WTC11 (cell line): ENCODE results near the gene TBC1D10B. TPM values are rescaled to one million over a fixed set of nuclear protein-coding genes. Genes with fewer than 3 reads are reported as not detected.

Experiments used
- ATAC-seq: fragments of 200-7000 bp; cut with Tn5 transposase; 2 replicates; pipeline ENCODE4 v1.10.0; 2021; ENCODE audit warnings: mild to moderate bottlenecking, moderate library complexity
- CTCF ChIA-PET: fragments of 300-600 bp; sonication (Branson Sonifier 250); formaldehyde crosslinking; loops from one replicate; lab custom pipeline; 2021; ENCODE audit warnings: antibody characterized with exemption; lab: Charles Lee
- POLR2A ChIA-PET: fragments of 350-600 bp; sonication (Branson Sonifier 250); formaldehyde crosslinking; loops from one replicate; lab custom pipeline; 2021; ENCODE audit warnings: antibody characterized with exemption; lab: Charles Lee
- DNase-seq: peaks from one replicate; pipeline ENCODE4 v3.0.0; 2021; ENCODE audit warnings: low spot score
- H3K27ac Mint-ChIP-seq: 2 replicates; pipeline ENCODE4 v1.8.0; 2021; ENCODE audit warnings: mixed read lengths
- H3K27me3 Mint-ChIP-seq: 2 replicates; pipeline ENCODE4 v1.8.0; 2021; ENCODE audit warnings: low read depth, mild to moderate bottlenecking, moderate library complexity, mixed read lengths
- H3K36me3 Mint-ChIP-seq: 2 replicates; pipeline ENCODE4 v1.8.0; 2021; ENCODE audit warnings: mixed read lengths
- H3K4me1 Mint-ChIP-seq: 2 replicates; pipeline ENCODE4 v1.8.0; 2022; ENCODE audit warnings: mixed read lengths
- H3K4me3 Mint-ChIP-seq: 2 replicates; pipeline ENCODE4 v1.8.0; 2021; ENCODE audit warnings: mild to moderate bottlenecking, moderate library complexity, mixed read lengths
- H3K9me3 Mint-ChIP-seq: 2 replicates; pipeline ENCODE4 v1.8.0; 2021; ENCODE audit warnings: mixed read lengths
- ATF2 ChIP-seq: sonication (generic); formaldehyde crosslinking; IDR thresholded peaks from 2 replicates; pipeline ENCODE4 v1.8.1; 2022; ENCODE audit warnings: low read depth, missing genetic modification reagents, borderline replicate concordance
- FOXJ3 ChIP-seq: sonication (generic); formaldehyde crosslinking; IDR thresholded peaks from 2 replicates; pipeline ENCODE4 v1.9.0; 2021; ENCODE audit warnings: missing genetic modification reagents, mild to moderate bottlenecking, borderline replicate concordance
- PRDM15 ChIP-seq: sonication (generic); formaldehyde crosslinking; IDR thresholded peaks from 2 replicates; pipeline ENCODE4 v1.8.0; 2022; ENCODE audit warnings: missing genetic modification reagents
- RORB ChIP-seq: fragments of 250-450 bp; sonication (Bioruptor Pico); IDR thresholded peaks from 2 replicates; pipeline ENCODE4 v1.9.0; 2021; ENCODE audit warnings: mild to moderate bottlenecking
- SP1 ChIP-seq: sonication (generic); formaldehyde crosslinking; conservative IDR thresholded peaks from 2 replicates; pipeline ENCODE4 v1.8.1; 2022; ENCODE audit warnings: missing genetic modification reagents
- ZNF281 ChIP-seq: sonication (generic); formaldehyde crosslinking; IDR thresholded peaks from 2 replicates; pipeline ENCODE4 v1.8.0; 2023; ENCODE audit warnings: mild to moderate bottlenecking, missing genetic modification reagents
- ZNF396 ChIP-seq: fragments of 250-450 bp; sonication (Bioruptor Pico); IDR thresholded peaks from 2 replicates; pipeline ENCODE4 v1.8.0; 2021; ENCODE audit warnings: mild to moderate bottlenecking, moderate library complexity, borderline replicate concordance
- total RNA-seq: library from RNA; stranded (reverse); gene quantifications from 3 replicates; pipeline ENCODE4 v1.2.3, GENCODE V29; 2021
- TF ChIP-seq, protein P1 (sequence below): fragments of 200-600 bp; IDR thresholded peaks from 2 replicates; pipeline ENCODE4 v1.8.0; 2022; ENCODE audit warnings: antibody characterized with exemption
- TF ChIP-seq, protein P2 (sequence below): fragments of 250-450 bp; sonication (Bioruptor Pico); IDR thresholded peaks from 2 replicates; pipeline ENCODE4 v1.9.0; 2021; ENCODE audit warnings: mild to moderate bottlenecking
- TF ChIP-seq, protein P3 (sequence below): sonication (generic); formaldehyde crosslinking; IDR thresholded peaks from 2 replicates; pipeline ENCODE4 v1.8.1; 2022; ENCODE audit warnings: low read depth, mild to moderate bottlenecking, moderate library complexity, missing genetic modification reagents, borderline replicate concordance
- TF ChIP-seq, protein P4 (sequence below): fragments of 250-450 bp; sonication (Bioruptor Pico); conservative IDR thresholded peaks from 2 replicates; pipeline ENCODE4 v1.9.0; 2021; ENCODE audit warnings: mild to moderate bottlenecking

Gene TBC1D10B
- total RNA-seq, 1 experiment from 2014 or later, result 40.5 TPM

DNA sequence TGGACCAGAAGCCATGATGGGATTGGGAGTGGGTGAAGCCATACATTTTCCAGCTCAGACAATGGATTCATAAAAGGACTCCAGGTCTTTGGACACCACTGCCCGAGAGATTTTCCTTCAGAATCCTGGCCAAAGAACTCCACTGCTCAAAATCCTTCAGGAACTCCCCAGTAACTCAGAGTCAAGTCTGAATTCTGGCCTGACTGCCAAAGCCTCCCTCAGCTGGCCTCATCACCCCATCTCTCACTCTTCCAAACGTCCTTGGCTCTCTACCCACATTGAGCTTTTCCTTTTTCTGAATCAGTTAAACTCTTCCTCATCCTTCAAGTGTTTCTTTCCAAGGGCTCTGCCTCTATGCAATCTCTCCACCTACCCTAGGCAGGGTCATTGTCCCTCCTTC is 13.2 kb upstream of the TBC1D10B start:
- peaks cover 13% of the 10 kb centered on the region for H3K27me3 Mint-ChIP-seq
- POLR2A ChIA-PET, result interaction anchor here (0.6 to 0.9 kb wide), 2 partner anchors 9 to 27 kb away, joined by 3 to 7 read pairs; no protein-coding TSS in a partner anchor
- H3K36me3 Mint-ChIP-seq, result 0 out of 2 replicates have a peak, but pooled peaks cover 2% of the 10 kb centered on the region
- CTCF ChIA-PET, result interaction anchor here (1.1 to 1.3 kb wide), 2 partner anchors 12 to 13 kb away, joined by 3 read pairs; no protein-coding TSS in a partner anchor
- ATAC-seq, result no peak
- no peaks in the 10 kb centered on the region for H3K9me3 Mint-ChIP-seq
- H3K4me1 Mint-ChIP-seq, result peaks cover 4% of the 10 kb centered on the region
- no peak overlapping the region for H3K4me3 Mint-ChIP-seq
- TF ChIP-seq ZNF281 (CRISPR knock-in tag), result no peak
- TF ChIP-seq, protein P1, sequence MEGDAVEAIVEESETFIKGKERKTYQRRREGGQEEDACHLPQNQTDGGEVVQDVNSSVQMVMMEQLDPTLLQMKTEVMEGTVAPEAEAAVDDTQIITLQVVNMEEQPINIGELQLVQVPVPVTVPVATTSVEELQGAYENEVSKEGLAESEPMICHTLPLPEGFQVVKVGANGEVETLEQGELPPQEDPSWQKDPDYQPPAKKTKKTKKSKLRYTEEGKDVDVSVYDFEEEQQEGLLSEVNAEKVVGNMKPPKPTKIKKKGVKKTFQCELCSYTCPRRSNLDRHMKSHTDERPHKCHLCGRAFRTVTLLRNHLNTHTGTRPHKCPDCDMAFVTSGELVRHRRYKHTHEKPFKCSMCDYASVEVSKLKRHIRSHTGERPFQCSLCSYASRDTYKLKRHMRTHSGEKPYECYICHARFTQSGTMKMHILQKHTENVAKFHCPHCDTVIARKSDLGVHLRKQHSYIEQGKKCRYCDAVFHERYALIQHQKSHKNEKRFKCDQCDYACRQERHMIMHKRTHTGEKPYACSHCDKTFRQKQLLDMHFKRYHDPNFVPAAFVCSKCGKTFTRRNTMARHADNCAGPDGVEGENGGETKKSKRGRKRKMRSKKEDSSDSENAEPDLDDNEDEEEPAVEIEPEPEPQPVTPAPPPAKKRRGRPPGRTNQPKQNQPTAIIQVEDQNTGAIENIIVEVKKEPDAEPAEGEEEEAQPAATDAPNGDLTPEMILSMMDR, result no peak
- no peak for TF ChIP-seq FOXJ3 (CRISPR knock-in tag)
- TF ChIP-seq, protein P2, sequence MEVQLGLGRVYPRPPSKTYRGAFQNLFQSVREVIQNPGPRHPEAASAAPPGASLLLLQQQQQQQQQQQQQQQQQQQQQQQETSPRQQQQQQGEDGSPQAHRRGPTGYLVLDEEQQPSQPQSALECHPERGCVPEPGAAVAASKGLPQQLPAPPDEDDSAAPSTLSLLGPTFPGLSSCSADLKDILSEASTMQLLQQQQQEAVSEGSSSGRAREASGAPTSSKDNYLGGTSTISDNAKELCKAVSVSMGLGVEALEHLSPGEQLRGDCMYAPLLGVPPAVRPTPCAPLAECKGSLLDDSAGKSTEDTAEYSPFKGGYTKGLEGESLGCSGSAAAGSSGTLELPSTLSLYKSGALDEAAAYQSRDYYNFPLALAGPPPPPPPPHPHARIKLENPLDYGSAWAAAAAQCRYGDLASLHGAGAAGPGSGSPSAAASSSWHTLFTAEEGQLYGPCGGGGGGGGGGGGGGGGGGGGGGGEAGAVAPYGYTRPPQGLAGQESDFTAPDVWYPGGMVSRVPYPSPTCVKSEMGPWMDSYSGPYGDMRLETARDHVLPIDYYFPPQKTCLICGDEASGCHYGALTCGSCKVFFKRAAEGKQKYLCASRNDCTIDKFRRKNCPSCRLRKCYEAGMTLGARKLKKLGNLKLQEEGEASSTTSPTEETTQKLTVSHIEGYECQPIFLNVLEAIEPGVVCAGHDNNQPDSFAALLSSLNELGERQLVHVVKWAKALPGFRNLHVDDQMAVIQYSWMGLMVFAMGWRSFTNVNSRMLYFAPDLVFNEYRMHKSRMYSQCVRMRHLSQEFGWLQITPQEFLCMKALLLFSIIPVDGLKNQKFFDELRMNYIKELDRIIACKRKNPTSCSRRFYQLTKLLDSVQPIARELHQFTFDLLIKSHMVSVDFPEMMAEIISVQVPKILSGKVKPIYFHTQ (CRISPR knock-in tag), result no peak
- TF ChIP-seq, all 79 proteins: peak for 0
- H3K27ac Mint-ChIP-seq, result no peak overlapping the region
- no peak for DNase-seq

DNA sequence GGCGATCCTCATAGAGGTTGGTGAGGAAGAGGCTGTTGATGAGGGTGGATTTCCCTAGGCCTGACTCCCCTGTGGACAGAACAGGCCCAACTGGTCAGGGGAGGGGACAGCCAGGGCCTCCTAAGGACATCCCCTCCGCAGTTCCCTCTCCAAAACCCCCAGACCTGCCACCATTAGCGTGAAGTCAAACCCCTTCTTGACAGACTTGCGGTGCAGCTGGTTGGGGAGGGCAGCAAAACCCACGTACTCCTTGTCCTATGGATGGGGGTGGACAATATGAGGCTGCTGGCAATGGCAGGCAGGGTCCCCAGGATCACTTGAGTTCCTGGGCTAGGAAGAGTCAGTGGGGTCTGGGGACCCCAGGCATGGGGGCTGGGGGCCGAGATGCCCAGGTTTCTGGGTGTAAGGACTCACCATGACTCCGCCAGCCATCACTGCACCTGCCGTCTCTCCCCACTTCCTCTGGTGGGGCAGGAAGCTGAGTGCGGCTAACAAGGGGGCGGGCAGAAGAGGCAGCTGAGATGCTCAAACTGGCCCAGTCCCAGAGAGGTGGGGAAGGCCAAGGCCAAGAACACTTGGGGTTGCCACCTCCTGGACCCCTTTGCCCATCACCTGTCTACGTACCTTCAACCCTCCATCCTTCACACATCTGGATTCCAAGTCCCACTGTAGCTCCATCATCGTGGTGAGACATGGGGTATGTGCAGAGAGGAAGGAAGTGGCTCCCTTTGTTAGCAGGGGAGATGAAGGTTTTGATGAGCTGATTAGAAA is 12.0 kb upstream of the TBC1D10B start, which contains the start of gene SEPTIN1:
Gene SEPTIN1, minus strand, starts transcription at position 451 of the 771 bp plus-strand sequence. Its CDS starts 19 bp downstream, at position 432.
- H3K4me1 Mint-ChIP-seq, result peaks cover 6% of the 10 kb centered on the region
- no peaks in the 10 kb centered on the region for H3K9me3 Mint-ChIP-seq
- peaks cover 13% of the 10 kb centered on the region for H3K27me3 Mint-ChIP-seq
- CTCF ChIA-PET, result interaction anchor here (1.1 to 1.3 kb wide), 2 partner anchors 12 to 14 kb away, joined by 3 read pairs; no protein-coding TSS in a partner anchor
- no peak within 1 kb of the TSS; the same call in 1 of the 2 replicates for H3K27ac Mint-ChIP-seq
- POLR2A ChIA-PET, result interaction anchor here (0.9 kb wide), 1 partner anchor 10 kb away, joined by 3 read pairs; no protein-coding TSS in a partner anchor
- DNase-seq (no peak), ATAC-seq (no peak)
- 0 out of 2 replicates have a peak, but pooled peaks cover 2% of the 10 kb centered on the region for H3K36me3 Mint-ChIP-seq
- no peak within 1 kb of the TSS for H3K4me3 Mint-ChIP-seq
- TF ChIP-seq ZNF396 (CRISPR knock-in tag) (no peak), RORB (no peak), ZNF281 (CRISPR knock-in tag) (no peak), PRDM15 (CRISPR knock-in tag) (no peak), ATF2 (CRISPR knock-in tag) (no peak), SP1 (no peak)
- TF ChIP-seq, protein P3, sequence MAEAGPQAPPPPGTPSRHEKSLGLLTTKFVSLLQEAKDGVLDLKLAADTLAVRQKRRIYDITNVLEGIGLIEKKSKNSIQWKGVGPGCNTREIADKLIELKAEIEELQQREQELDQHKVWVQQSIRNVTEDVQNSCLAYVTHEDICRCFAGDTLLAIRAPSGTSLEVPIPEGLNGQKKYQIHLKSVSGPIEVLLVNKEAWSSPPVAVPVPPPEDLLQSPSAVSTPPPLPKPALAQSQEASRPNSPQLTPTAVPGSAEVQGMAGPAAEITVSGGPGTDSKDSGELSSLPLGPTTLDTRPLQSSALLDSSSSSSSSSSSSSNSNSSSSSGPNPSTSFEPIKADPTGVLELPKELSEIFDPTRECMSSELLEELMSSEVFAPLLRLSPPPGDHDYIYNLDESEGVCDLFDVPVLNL (CRISPR knock-in tag), result no peak
- TF ChIP-seq, protein P4, sequence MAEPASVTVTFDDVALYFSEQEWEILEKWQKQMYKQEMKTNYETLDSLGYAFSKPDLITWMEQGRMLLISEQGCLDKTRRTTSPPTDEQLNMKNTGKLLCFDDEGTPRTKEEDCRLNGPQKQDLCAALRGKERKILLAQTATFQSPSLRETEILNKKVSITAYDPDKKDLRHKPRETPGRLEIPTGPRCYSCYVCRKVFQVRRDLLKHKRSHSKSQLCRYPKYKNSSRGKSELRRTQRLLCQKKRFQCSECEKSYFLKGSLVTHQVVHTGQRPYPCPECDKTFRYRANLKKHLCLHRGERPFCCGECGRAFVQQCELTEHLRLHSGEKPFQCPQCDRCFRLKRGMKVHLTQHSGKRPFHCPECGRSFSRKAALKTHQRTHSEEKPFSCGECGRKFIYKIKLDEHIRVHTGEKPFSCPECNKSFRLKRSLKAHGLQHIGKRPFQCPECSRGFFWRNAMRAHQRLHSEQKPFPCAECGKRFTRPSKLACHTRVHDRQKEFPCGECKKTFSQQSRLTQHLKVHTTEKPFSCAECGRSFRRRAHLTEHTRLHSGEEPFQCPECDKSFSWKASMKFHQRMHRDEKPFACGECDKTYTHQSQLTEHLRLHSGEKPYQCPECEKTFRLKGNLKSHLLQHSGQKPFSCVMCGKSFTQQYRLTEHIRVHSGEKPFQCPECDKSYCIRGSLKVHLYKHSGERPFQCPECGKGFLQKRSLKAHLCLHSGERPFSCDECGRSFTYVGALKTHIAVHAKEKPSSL, result no peak
